MCF 10A (cell line): Measurements from ENCODE around the gene MORN5. TPM values are rescaled to one million over a fixed set of nuclear protein-coding genes. Genes with fewer than 3 reads are reported as not detected.
A peak's percentile ranks its signal among the peaks of the same experiment; 100 is the strongest.

Source experiments
- BruUV-seq: library from RNA; stranded (reverse); fragments of 400-500 nt; replicated peaks from 2 replicates; lab custom pipeline; 2021; lab: Mats Ljungman, UMichigan
- CTCF ChIA-PET: fragments of 300-600 bp; sonication (Branson Sonifier 250); formaldehyde crosslinking; extraction: SDS; loops from one replicate; lab custom pipeline; 2021; ENCODE audit warnings: antibody characterized with exemption, inconsistent platforms; lab: Yijun Ruan, JAX
- POLR2A ChIA-PET: fragments of 300-600, 350-650 bp; sonication (Branson Sonifier 250); formaldehyde crosslinking; extraction: SDS; loops from one replicate; lab custom pipeline; 2020; ENCODE audit warnings: antibody characterized with exemption, inconsistent platforms; lab: Yijun Ruan, JAX
- DNase-seq: peaks from one replicate; pipeline ENCODE4 v3.0.0-alpha.2; 2018; ENCODE audit not compliant: unreplicated experiment
- H3K27ac Mint-ChIP-seq: one replicate; pipeline ENCODE4 v1.8.0; 2022; ENCODE audit warnings: mild to moderate bottlenecking, low read depth, mixed read lengths; ENCODE audit not compliant: unreplicated experiment
- H3K27me3 Mint-ChIP-seq: one replicate; pipeline ENCODE4 v1.8.0; 2022; ENCODE audit warnings: mixed read lengths; ENCODE audit not compliant: insufficient read depth, unreplicated experiment
- H3K36me3 Mint-ChIP-seq: one replicate; pipeline ENCODE4 v1.8.0; 2022; ENCODE audit warnings: mild to moderate bottlenecking, moderate library complexity, mixed read lengths; ENCODE audit not compliant: insufficient read depth, unreplicated experiment
- H3K4me1 Mint-ChIP-seq: one replicate; pipeline ENCODE4 v1.8.0; 2022; ENCODE audit warnings: mixed read lengths; ENCODE audit not compliant: insufficient read depth, unreplicated experiment
- H3K4me3 Mint-ChIP-seq: one replicate; pipeline ENCODE4 v1.8.0; 2022; ENCODE audit warnings: mild to moderate bottlenecking, moderate library complexity, mixed read lengths; ENCODE audit not compliant: unreplicated experiment
- H3K9me3 Mint-ChIP-seq: one replicate; pipeline ENCODE4 v1.8.0; 2022; ENCODE audit warnings: mixed read lengths; ENCODE audit not compliant: unreplicated experiment
- CTCF ChIP-seq: fragments of 200-600 bp; IDR thresholded peaks from one replicate; pipeline ENCODE4 v1.8.0; 2022; ENCODE audit warnings: antibody characterized with exemption, mild to moderate bottlenecking; ENCODE audit not compliant: unreplicated experiment
- intact Hi-C: fragments of 100-400 bp; cut with micrococcal nuclease; formaldehyde crosslinking; loops from 2 replicates; pipeline ENCODE4 v1.14.1; 2022
- total RNA-seq: library from RNA; stranded (reverse); gene quantifications from 2 replicates; pipeline ENCODE4 v1.2.3, GENCODE V29; 2022

Gene MORN5
- total RNA-seq, 1 experiment from 2014 or later = not detected

GRCh38 chr9:122216798-122217418 lies 57.2 kb downstream of the MORN5 start:
- DNase-seq = no peak
- H3K4me1 Mint-ChIP-seq = peaks cover 8% of the 10 kb centered on the region
- H3K36me3 Mint-ChIP-seq = no peaks in the 10 kb centered on the region
- POLR2A ChIA-PET = no interaction called here
- no TSS peak for BruUV-seq
- no peaks in the 10 kb centered on the region for H3K9me3 Mint-ChIP-seq
- CTCF ChIA-PET = interaction anchor here (0.9 kb wide), 1 partner anchor 48 kb away, joined by 3 read pairs; the partner anchor contains the start of genes MRRF and RBM18
- TF ChIP-seq CTCF = no peak
- no peak overlapping the region for H3K27ac Mint-ChIP-seq
- intact Hi-C loops = no loop called here
- peaks cover 16% of the 10 kb centered on the region for H3K27me3 Mint-ChIP-seq
- no peak overlapping the region for H3K4me3 Mint-ChIP-seq

DNA sequence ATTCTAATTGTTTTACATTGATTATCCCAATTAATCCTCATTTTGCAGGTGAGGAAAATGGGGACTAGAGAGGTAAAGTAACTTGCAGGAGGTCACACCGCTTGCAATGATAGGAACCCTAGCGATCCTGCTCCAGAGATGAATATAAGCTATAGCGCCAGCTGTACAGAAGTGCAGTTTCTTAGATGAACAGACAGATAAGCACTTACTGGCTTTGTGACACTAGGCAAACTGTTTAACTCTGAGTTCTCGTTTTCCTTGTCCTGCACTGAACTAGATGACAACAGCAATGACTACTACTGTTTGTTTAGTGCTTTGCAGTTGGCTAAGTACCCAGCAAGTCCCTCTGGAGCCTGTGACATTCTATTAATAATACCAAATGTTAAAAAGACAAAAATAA lies 57.9 kb downstream of the MORN5 start:
- no TSS peak for BruUV-seq
- H3K9me3 Mint-ChIP-seq = no peaks in the 10 kb centered on the region
- H3K4me1 Mint-ChIP-seq = peaks cover 8% of the 10 kb centered on the region
- ChIA-PET CTCF (no interaction called here), POLR2A (no interaction called here)
- H3K27me3 Mint-ChIP-seq = peaks cover 9% of the 10 kb centered on the region
- TF ChIP-seq CTCF = no peak
- intact Hi-C loops = no loop called here
- DNase-seq = no peak
- no peak overlapping the region for H3K4me3 Mint-ChIP-seq
- no peak overlapping the region for H3K27ac Mint-ChIP-seq
- H3K36me3 Mint-ChIP-seq = no peaks in the 10 kb centered on the region

DNA sequence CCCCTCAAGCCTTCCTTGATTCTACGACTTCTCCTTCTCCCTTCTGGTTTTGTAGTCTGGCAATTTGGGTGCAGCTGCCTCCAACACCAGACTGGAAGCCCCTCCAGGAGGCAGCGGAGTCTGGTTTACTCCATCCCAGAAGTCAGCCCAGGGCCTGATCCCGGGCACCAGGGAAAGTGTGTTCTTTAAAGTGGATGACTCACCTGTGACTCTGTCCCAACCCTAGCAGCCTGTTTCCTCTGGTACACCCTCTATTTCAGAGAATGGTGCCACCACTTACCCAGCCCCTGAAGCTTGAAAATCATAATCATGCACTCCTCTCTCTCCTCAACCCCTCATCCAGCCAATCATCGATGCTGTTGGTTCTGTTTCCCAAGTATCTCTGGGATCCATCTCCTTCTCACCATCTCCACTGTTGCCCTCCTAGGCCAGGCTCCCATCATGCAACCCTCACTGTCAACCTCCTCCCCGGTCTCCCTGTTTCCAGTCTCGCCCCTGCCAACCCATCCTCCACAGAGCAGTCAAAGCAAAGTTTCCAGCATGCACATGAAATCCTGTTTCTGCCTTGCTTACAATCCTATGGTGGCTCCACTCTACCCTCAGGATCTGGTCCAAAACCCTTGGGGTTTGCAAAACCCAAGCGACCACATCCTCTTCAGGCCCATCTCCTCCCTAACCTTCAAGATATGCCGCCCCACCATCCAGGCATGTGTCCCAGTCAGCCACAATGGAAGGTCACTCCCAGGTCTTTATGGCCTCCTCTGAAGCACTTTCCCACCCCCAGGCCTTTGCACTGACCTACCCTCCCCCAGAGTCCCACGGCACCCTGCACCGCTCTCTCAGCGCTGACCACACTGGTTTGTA lies 58.6 kb downstream of the MORN5 start:
- H3K27ac Mint-ChIP-seq = no peak overlapping the region
- H3K4me3 Mint-ChIP-seq = no peak overlapping the region
- POLR2A ChIA-PET = no interaction called here
- no peak for TF ChIP-seq CTCF
- intact Hi-C loops = no loop called here
- CTCF ChIA-PET = no interaction called here
- peak; percentile 21 for DNase-seq
- H3K4me1 Mint-ChIP-seq = peaks cover 8% of the 10 kb centered on the region
- peaks cover 2% of the 10 kb centered on the region for H3K27me3 Mint-ChIP-seq
- no peaks in the 10 kb centered on the region for H3K9me3 Mint-ChIP-seq
- H3K36me3 Mint-ChIP-seq = no peaks in the 10 kb centered on the region
- BruUV-seq = no TSS peak
